Astrocyte (in vitro differentiated cells and primary cell): ENCODE results near the gene GRHL1. TPM values are rescaled to one million over a fixed set of nuclear protein-coding genes. Genes with fewer than 3 reads are reported as not detected.

Experiments
- DNase-seq: peaks from one replicate; pipeline ENCODE4 v3.0.0-alpha.2; 2010; ENCODE audit warnings: low read depth
- FAIRE-seq: peaks from 2 replicates; lab custom pipeline; 2011; peaks lifted over from hg19 to GRCh38; lab: Jason Lieb, UNC
- H2AFZ ChIP-seq: 2 replicates; pipeline ENCODE4 v1.6.0; 2012; ENCODE audit warnings: low read depth, low read length, inconsistent platforms
- H3K27ac ChIP-seq: 2 replicates; pipeline ENCODE4 v1.5.1; 2011; ENCODE audit warnings: low read depth, low read length, inconsistent platforms
- H3K27me3 ChIP-seq: 2 replicates; pipeline ENCODE4 v1.6.0; 2011; ENCODE audit warnings: low read length, inconsistent platforms; ENCODE audit not compliant: insufficient read depth
- H3K36me3 ChIP-seq: 2 replicates; pipeline ENCODE4 v1.5.1; 2011; ENCODE audit warnings: low read length, inconsistent platforms; ENCODE audit not compliant: insufficient read depth
- H3K4me1 ChIP-seq: 2 replicates; pipeline ENCODE4 v1.5.1; 2011; ENCODE audit warnings: low read length, inconsistent platforms; ENCODE audit not compliant: insufficient read depth
- H3K4me2 ChIP-seq: 2 replicates; pipeline ENCODE4 v1.6.0; 2012; ENCODE audit warnings: low read length, inconsistent platforms
- H3K4me3 ChIP-seq: 2 replicates; pipeline ENCODE4 v1.5.1; 2011; ENCODE audit warnings: low read depth, mild to moderate bottlenecking, low read length, inconsistent platforms; ENCODE audit not compliant: insufficient read depth
- H3K79me2 ChIP-seq: 2 replicates; pipeline ENCODE4 v1.6.0; 2012; ENCODE audit warnings: mild to moderate bottlenecking, low read length, inconsistent platforms; ENCODE audit not compliant: insufficient read depth
- H3K9ac ChIP-seq: 2 replicates; pipeline ENCODE4 v1.6.0; 2012; ENCODE audit warnings: mild to moderate bottlenecking, low read length, inconsistent platforms
- H3K9me3 ChIP-seq: 2 replicates; pipeline ENCODE4 v1.5.1; 2012; ENCODE audit warnings: low read depth, mild to moderate bottlenecking, low read length, inconsistent platforms; ENCODE audit not compliant: insufficient read depth
- H4K20me1 ChIP-seq: 2 replicates; pipeline ENCODE4 v1.6.0; 2012; ENCODE audit warnings: low read length, inconsistent platforms; ENCODE audit not compliant: insufficient read depth
- H3K27ac Mint-ChIP-seq: one replicate; pipeline ENCODE4 v1.8.0; 2021; ENCODE audit warnings: mild to moderate bottlenecking, mixed read lengths; ENCODE audit not compliant: unreplicated experiment
- H3K27me3 Mint-ChIP-seq: one replicate; pipeline ENCODE4 v1.8.0; 2021; ENCODE audit warnings: low read depth, mixed read lengths; ENCODE audit not compliant: unreplicated experiment
- H3K36me3 Mint-ChIP-seq: one replicate; pipeline ENCODE4 v1.8.0; 2021; ENCODE audit warnings: low read depth, mixed read lengths; ENCODE audit not compliant: unreplicated experiment
- H3K4me1 Mint-ChIP-seq: one replicate; pipeline ENCODE4 v1.8.0; 2021; ENCODE audit warnings: low read depth, mixed read lengths; ENCODE audit not compliant: unreplicated experiment
- H3K4me3 Mint-ChIP-seq: one replicate; pipeline ENCODE4 v1.8.0; 2021; ENCODE audit warnings: mild to moderate bottlenecking, moderate library complexity, mixed read lengths; ENCODE audit not compliant: unreplicated experiment
- H3K9me3 Mint-ChIP-seq: one replicate; pipeline ENCODE4 v1.8.0; 2021; ENCODE audit warnings: mild to moderate bottlenecking, mixed read lengths; ENCODE audit not compliant: unreplicated experiment
- CTCF ChIP-seq: IDR thresholded peaks from 2 replicates; pipeline ENCODE4 v1.5.1; 2011; ENCODE audit warnings: low read depth, mild to moderate bottlenecking, inconsistent platforms, low read length, moderate library complexity; ENCODE audit not compliant: insufficient read depth
- EZH2 ChIP-seq: IDR thresholded peaks from 2 replicates; pipeline ENCODE4 v1.6.1; 2012; ENCODE audit warnings: mild to moderate bottlenecking, low read length, inconsistent platforms; ENCODE audit not compliant: insufficient read depth
- total RNA-seq: library from RNA; stranded (reverse); gene quantifications from 2 replicates; pipeline ENCODE4 v1.2.1, GENCODE V29; 2021

GRHL1 gene
- total RNA-seq, 1 donor from 2014 or later: 4.1 TPM

GRCh38 chr2:9982891-9983290, 31.4 kb downstream of the GRHL1 start:
- H3K27ac ChIP-seq: no peak overlapping the region
- Mint-ChIP-seq H3K4me3 (no peak overlapping the region), H3K27ac (no peak overlapping the region)

GRCh38 chr2:9983401-9984216, 32.1 kb downstream of the GRHL1 start:
- H3K9ac ChIP-seq: no peak overlapping the region
- H3K36me3 Mint-ChIP-seq: no peaks in the 10 kb centered on the region
- DNase-seq: peak; percentile 73
- no peaks in the 10 kb centered on the region for H3K79me2 ChIP-seq
- H3K4me2 ChIP-seq: no peak overlapping the region
- no peaks in the 10 kb centered on the region for H3K9me3 Mint-ChIP-seq
- no peak overlapping the region for H3K27ac Mint-ChIP-seq
- H3K27me3 ChIP-seq: no peaks in the 10 kb centered on the region
- TF ChIP-seq EZH2 (no peak), CTCF (no peak)
- H3K36me3 ChIP-seq: no peaks in the 10 kb centered on the region
- H4K20me1 ChIP-seq: no peaks in the 10 kb centered on the region
- no peak for FAIRE-seq
- no peaks in the 10 kb centered on the region for H3K9me3 ChIP-seq
- peaks cover 20% of the 10 kb centered on the region for H3K4me1 Mint-ChIP-seq
- H3K4me3 Mint-ChIP-seq: no peak overlapping the region
- H2AFZ ChIP-seq: no peak overlapping the region
- H3K4me3 ChIP-seq: no peak overlapping the region
- no peak overlapping the region for H3K27ac ChIP-seq
- no peaks in the 10 kb centered on the region for H3K27me3 Mint-ChIP-seq
- peaks cover 31% of the 10 kb centered on the region for H3K4me1 ChIP-seq

More at GRCh38 chr2:9982891-9983290, 31.4 kb downstream of the GRHL1 start:
- Histone ChIP-seq H3K9ac (no peak overlapping the region), H3K27me3 (no peaks in the 10 kb centered on the region), H3K4me3 (no peak overlapping the region), H4K20me1 (no peaks in the 10 kb centered on the region), H3K79me2 (no peaks in the 10 kb centered on the region), H2AFZ (no peak overlapping the region), H3K4me1 (peaks cover 31% of the 10 kb centered on the region), H3K36me3 (no peaks in the 10 kb centered on the region), H3K4me2 (no peak overlapping the region), H3K9me3 (no peaks in the 10 kb centered on the region)
- no peak for FAIRE-seq
- no peak for TF ChIP-seq CTCF
- no peak for TF ChIP-seq EZH2
- no peak for DNase-seq
- peaks cover 3% of the 10 kb centered on the region for H3K36me3 Mint-ChIP-seq
- H3K27me3 Mint-ChIP-seq: no peaks in the 10 kb centered on the region
- no peaks in the 10 kb centered on the region for H3K9me3 Mint-ChIP-seq
- peaks cover 20% of the 10 kb centered on the region for H3K4me1 Mint-ChIP-seq

- Mint-ChIP-seq H3K27ac (peak overlapping the region; percentile 58), H3K36me3 (no peaks in the 10 kb centered on the region), H3K9me3 (no peaks in the 10 kb centered on the region), H3K4me1 (peaks cover 20% of the 10 kb centered on the region), H3K27me3 (no peaks in the 10 kb centered on the region), H3K4me3 (no peak overlapping the region)
- DNase-seq (peak; percentile 32), FAIRE-seq (no peak)
- Histone ChIP-seq H4K20me1 (no peaks in the 10 kb centered on the region), H3K27ac (peak overlapping the region; percentile 26), H3K9ac (no peak overlapping the region), H3K79me2 (no peaks in the 10 kb centered on the region), H2AFZ (no peak overlapping the region), H3K4me1 (peaks cover 31% of the 10 kb centered on the region), H3K27me3 (no peaks in the 10 kb centered on the region), H3K4me2 (peak overlapping the region; percentile 46), H3K4me3 (no peak overlapping the region), H3K36me3 (no peaks in the 10 kb centered on the region), H3K9me3 (no peaks in the 10 kb centered on the region)
- TF ChIP-seq CTCF (peak; percentile 70), EZH2 (no peak)
Observed at GRCh38 chr2:9984217-9984739, 32.8 kb downstream of the GRHL1 start.
